ENCODE data around the gene PXDN. TPM values are rescaled to one million over a fixed set of nuclear protein-coding genes. Genes with fewer than 3 reads are reported as not detected.

PXDN gene
- polyA plus RNA-seq, 6 donors from 2014 or later: 1.3 TPM; not detected in 4

DNA sequence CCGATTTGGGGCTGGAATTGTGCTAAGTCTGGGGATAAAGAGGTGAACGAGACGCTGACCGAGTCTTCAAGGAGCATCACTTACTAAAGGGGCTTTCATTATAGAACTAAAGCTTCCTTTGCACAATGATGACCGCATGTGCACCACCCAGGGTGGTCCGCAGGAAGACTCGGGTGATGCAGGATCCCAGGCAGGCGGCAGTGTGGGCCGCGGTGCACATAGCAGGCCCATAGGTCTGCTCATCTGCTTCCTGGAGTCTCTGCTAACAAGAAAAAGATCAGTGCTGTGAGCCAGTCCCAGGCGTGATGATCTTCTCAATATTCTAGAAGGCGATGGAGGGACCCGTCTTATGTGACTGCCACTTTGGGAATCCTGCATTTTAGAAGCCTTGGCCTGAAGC, 122.8 kb downstream of the PXDN start:
- peaks cover 4 to 15% (median 6%) of the 10 kb centered on the region in 7 donors for H3K9me3 Mint-ChIP-seq
- peaks cover 0 to 21% (median 14%) of the 10 kb centered on the region in 3 donors for H3K27me3 Mint-ChIP-seq
- DNase-seq (no peak), ATAC-seq (ENCODE audit: low read depth in 2 of 2) (no peak)
- H3K4me3 Mint-ChIP-seq: no peak overlapping the region
- H3K36me3 Mint-ChIP-seq: no peaks in the 10 kb centered on the region
- H3K4me1 Mint-ChIP-seq: peaks cover 17 to 27% (median 26%) of the 10 kb centered on the region in 3 donors
- no peak overlapping the region for H3K27ac Mint-ChIP-seq

DNA sequence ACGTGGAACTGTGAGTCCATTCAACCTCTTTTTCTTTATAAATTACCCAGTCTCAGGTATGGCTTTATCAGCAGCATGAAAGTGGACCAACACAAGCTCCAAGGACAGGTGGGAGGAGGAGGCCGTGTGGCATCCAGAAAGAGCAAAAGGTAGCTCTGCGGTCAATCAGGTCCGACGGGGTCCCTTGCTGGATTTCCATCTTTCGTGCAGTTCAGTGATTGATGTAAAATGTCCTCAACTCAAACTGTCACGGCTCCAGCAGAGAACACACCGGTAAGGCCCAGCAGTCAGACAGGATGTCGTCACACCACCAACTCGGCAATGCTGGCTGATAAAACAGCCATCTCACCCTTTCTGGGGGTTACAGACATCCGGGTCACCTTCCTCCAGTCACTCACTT, 123.3 kb downstream of the PXDN start:
- H3K9me3 Mint-ChIP-seq: peaks cover 4 to 15% (median 6%) of the 10 kb centered on the region in 7 donors
- ATAC-seq (ENCODE audit: low read depth in 2 of 2) (no peak), DNase-seq (no peak)
- H3K4me3 Mint-ChIP-seq: no peak overlapping the region
- no peaks in the 10 kb centered on the region for H3K36me3 Mint-ChIP-seq
- H3K27me3 Mint-ChIP-seq: peaks cover 0 to 19% (median 11%) of the 10 kb centered on the region in 3 donors
- H3K27ac Mint-ChIP-seq: peak overlapping the region in 1 of 6 donors; percentile 8
- peaks cover 20 to 29% (median 29%) of the 10 kb centered on the region in 3 donors for H3K4me1 Mint-ChIP-seq

DNA sequence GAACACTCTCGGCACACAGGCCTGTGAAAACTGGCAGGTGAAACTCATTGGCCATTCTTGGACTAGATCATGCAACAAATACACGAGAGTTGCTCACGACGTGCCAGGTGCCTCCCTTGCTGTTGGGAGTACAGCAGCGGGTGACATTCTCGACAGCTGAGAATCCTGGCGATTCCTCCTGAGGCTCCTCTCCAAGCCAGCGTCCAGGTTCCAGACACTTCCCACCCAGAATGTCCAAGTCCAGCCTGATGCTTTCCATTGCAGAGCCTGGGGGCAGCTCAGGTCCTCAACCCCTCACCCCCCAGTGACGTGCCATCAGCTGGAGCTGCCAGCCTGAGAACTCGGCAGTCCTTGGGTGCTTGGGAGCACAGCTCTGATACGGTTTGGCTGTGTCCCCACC, 124.2 kb downstream of the PXDN start:
- no peak for DNase-seq
- no peak for ATAC-seq (ENCODE audit: low read depth in 2 of 2)

DNA sequence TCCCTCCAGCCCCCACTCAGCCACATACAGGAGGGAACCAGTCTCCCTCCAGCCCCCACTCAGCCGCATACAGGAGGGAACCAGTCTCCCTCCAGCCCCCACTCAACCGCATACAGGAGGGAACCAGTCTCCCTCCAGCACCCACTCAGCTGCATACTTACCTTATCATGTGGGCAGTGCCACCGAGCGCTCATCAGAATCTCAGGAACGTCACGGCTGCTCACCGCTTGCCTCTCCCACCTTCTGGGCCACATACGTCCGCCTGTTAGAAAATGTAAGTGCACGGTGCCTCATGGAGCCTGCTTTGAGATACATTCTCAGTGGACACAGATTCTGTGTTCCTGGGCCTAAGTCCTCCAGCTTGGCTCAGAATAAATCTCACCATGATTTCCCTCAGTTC, 124.8 kb downstream of the PXDN start:
- peak overlapping the region in 1 of 6 donors; percentile 77 for H3K27ac Mint-ChIP-seq
- no peak overlapping the region for H3K4me3 Mint-ChIP-seq
- H3K27me3 Mint-ChIP-seq: peaks cover 0 to 8% (median 5%) of the 10 kb centered on the region in 3 donors
- H3K36me3 Mint-ChIP-seq: no peaks in the 10 kb centered on the region
- no peak for DNase-seq
- peaks cover 4 to 16% (median 8%) of the 10 kb centered on the region in 7 donors for H3K9me3 Mint-ChIP-seq
- no peak for ATAC-seq (ENCODE audit: low read depth in 2 of 2)
- H3K4me1 Mint-ChIP-seq: peaks cover 34 to 44% (median 38%) of the 10 kb centered on the region in 3 donors

More for the DNA sequence above, 124.2 kb downstream of the PXDN start:
- H3K9me3 Mint-ChIP-seq: peaks cover 4 to 15% (median 6%) of the 10 kb centered on the region in 7 donors
- peaks cover 30 to 39% (median 36%) of the 10 kb centered on the region in 3 donors for H3K4me1 Mint-ChIP-seq
- H3K4me3 Mint-ChIP-seq: no peak overlapping the region
- peaks cover 0 to 9% (median 5%) of the 10 kb centered on the region in 3 donors for H3K27me3 Mint-ChIP-seq
- no peaks in the 10 kb centered on the region for H3K36me3 Mint-ChIP-seq
- peak overlapping the region in 1 of 6 donors; percentile 47 for H3K27ac Mint-ChIP-seq

DNA sequence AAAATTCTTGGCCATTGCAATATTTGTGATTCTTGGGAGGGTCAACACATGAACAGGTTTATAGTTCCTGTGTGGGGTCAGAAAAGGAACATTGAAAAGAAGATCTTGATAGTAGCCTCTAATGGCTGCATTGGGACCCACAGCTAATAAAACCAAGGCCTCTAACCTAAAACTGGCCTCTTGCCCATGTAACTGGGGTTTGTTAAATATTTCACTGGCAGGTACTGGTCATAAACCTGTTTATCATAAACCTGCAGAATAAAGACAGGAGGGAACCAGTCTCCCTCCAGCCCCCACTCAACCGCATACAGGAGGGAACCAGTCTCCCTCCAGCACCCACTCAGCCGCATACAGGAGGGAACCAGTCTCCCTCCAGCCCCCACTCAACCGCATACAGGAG, 125.3 kb downstream of the PXDN start:
- Mint-ChIP-seq H3K36me3 (no peaks in the 10 kb centered on the region), H3K27ac (peak overlapping the region in 1 of 6 donors; percentile 13), H3K4me3 (no peak overlapping the region), H3K27me3 (peaks cover 0 to 8% (median 5%) of the 10 kb centered on the region in 3 donors), H3K4me1 (peaks cover 38 to 48% (median 43%) of the 10 kb centered on the region in 3 donors), H3K9me3 (peaks cover 4 to 16% (median 8%) of the 10 kb centered on the region in 7 donors)
- no peak for DNase-seq
- no peak for ATAC-seq (ENCODE audit: low read depth in 2 of 2)

DNA sequence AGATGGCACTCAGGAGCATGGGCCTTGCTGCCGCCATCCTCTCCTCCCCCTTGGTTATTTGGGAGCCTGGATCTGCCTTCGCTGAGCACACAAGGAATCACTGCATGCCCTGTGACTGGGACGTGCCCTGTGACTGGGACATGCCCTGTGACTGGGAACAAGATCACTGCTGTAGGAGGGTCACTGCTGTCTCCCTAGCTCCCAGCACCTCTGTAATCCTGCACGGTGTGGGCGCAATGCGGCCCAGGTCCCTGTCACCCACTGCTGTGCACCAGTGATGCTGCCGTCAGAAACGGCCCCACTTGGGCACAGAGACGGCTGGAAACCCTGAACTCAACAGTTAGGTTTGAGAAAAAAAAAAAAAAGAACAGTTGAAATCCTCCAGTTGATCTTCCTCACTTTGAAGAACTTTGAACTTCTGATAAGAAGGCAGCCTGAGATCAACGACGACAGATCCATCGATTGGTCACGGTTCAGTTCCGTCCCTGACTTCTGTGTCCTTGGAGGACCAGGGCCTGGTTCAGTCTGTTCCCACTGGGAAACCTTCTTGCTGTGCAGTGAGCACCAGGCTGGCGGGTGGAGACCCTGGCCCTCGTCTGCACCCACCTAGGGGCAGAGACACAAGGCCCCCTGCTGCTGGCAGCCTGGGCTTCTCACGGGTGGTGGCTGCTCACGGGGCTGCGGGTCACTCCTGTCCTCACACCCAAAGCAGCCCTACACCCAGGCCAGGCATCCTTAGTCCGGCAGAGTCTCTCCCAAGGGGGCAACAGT, 125.9 kb downstream of the PXDN start:
- ATAC-seq (ENCODE audit: low read depth in 2 of 2) (no peak), DNase-seq (no peak)
- H3K9me3 Mint-ChIP-seq: peaks cover 4 to 16% (median 8%) of the 10 kb centered on the region in 7 donors
- H3K27me3 Mint-ChIP-seq: peaks cover 0 to 6% (median 5%) of the 10 kb centered on the region in 3 donors
- H3K27ac Mint-ChIP-seq: peak overlapping the region in 1 of 6 donors; percentile 13
- H3K4me1 Mint-ChIP-seq: peaks cover 42 to 54% (median 49%) of the 10 kb centered on the region in 3 donors
- no peaks in the 10 kb centered on the region for H3K36me3 Mint-ChIP-seq
- H3K4me3 Mint-ChIP-seq: peak overlapping the region in 2 of 8 donors; percentile 17 to 32

DNA sequence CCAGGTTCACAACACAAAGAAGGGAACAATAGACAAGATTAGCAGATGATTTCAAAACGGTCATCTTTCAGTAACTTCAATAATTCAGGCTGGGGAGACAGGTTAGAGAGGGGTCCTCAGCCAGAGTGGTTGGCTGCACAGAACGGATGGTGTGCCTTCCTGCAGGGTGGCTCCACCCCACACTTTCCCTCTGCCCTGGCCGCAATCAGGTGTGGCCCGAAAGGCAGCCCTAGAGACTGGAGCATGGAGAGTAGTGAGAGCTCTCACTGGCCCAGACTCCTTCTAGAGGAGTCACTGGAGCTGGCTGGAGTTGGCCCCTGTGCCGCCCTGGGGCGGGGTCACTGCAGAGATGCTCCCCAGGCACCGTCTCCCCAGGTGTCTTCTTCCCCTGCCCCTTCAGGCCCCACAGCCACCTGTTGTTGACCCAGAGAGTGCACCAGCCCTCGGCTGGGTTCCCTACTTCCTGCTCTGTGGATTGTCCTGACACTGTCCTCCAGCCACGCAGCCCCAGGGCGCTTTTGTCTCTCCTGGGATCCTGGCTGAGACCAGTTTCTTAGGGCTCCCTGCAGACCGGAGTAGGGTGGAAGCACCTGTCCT, 126.8 kb downstream of the PXDN start:
- no peak for DNase-seq
- H3K4me1 Mint-ChIP-seq: peaks cover 40 to 63% (median 57%) of the 10 kb centered on the region in 3 donors
- peak overlapping the region in 2 of 6 donors; percentile 45 to 70 for H3K27ac Mint-ChIP-seq
- H3K27me3 Mint-ChIP-seq: peaks cover 0 to 3% (median 0%) of the 10 kb centered on the region in 3 donors
- ATAC-seq (ENCODE audit: low read depth in 2 of 2): no peak
- peaks cover 0 to 16% (median 8%) of the 10 kb centered on the region in 7 donors for H3K9me3 Mint-ChIP-seq
- H3K4me3 Mint-ChIP-seq: peak overlapping the region in 1 of 8 donors; percentile 61
- H3K36me3 Mint-ChIP-seq: no peaks in the 10 kb centered on the region

DNA sequence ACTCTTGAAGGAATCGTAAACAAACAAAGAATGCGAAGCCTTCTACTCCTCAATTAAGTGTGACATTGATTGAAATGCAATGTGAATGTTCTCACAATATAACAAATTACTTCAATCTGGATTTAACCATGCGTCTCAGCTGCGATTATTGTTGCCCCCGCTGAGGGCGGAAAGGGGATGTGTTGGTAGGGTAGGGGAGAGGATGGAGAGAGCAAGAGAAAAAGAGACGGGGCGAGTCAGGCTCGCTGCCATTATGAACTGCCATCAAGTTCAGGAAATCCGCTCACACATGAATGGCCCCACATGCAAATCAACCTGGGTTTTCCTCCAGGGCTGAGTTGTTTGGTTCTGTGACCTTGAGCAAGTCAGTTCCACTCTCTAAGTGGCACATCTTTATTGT, 129.8 kb downstream of the PXDN start:
- H3K9me3 Mint-ChIP-seq: peaks cover 0 to 5% (median 0%) of the 10 kb centered on the region in 7 donors
- H3K27me3 Mint-ChIP-seq: peaks cover 0 to 8% (median 0%) of the 10 kb centered on the region in 3 donors
- DNase-seq (peak; percentile 75), ATAC-seq (ENCODE audit: low read depth in 2 of 2) (peak; percentile 96)
- H3K4me1 Mint-ChIP-seq: peaks cover 56 to 76% (median 73%) of the 10 kb centered on the region in 3 donors
- H3K4me3 Mint-ChIP-seq: peak overlapping the region in 7 of 8 donors; percentile 61 to 89 (median 76)
- H3K27ac Mint-ChIP-seq: peak overlapping the region; percentile 8 to 91 (median 60)
- no peaks in the 10 kb centered on the region for H3K36me3 Mint-ChIP-seq

DNA sequence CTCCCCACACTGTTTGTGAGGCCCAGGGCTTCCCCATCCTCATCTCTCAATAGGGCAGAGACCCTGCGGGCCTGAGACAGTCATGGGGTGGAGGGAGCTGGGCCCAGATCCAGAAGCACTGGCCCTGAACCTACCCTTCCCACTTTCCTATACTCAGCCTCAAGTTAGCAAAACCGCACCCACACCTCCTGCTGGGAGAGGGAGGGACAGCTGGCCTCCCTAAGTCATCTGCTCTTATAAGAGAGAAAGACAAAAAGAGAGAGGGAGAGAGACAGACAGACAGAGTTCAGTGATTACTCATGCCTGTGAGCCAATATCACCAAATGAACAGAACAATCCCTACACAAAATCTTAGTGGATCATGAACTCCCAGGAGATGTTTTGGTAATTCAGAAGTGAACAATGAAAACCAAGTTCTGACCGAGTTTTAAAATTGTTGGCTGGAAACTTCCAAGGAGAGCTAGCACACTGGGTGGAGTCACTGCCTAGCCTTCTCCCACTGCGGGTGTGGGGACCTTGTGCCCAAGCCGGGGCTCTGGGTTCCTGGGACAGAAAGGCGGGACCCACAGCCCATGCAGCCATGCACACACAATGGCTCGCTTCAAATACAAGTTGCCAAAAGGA, 130.5 kb downstream of the PXDN start:
- no peak for DNase-seq
- peaks cover 0 to 5% (median 0%) of the 10 kb centered on the region in 7 donors for H3K9me3 Mint-ChIP-seq
- peak overlapping the region in 4 of 6 donors; percentile 49 to 81 (median 70) for H3K27ac Mint-ChIP-seq
- peaks cover 0 to 8% (median 0%) of the 10 kb centered on the region in 3 donors for H3K27me3 Mint-ChIP-seq
- H3K36me3 Mint-ChIP-seq: no peaks in the 10 kb centered on the region
- no peak for ATAC-seq (ENCODE audit: low read depth in 2 of 2)
- peak overlapping the region in 5 of 8 donors; percentile 47 to 75 (median 69) for H3K4me3 Mint-ChIP-seq
- peaks cover 61 to 82% (median 80%) of the 10 kb centered on the region in 3 donors for H3K4me1 Mint-ChIP-seq

DNA sequence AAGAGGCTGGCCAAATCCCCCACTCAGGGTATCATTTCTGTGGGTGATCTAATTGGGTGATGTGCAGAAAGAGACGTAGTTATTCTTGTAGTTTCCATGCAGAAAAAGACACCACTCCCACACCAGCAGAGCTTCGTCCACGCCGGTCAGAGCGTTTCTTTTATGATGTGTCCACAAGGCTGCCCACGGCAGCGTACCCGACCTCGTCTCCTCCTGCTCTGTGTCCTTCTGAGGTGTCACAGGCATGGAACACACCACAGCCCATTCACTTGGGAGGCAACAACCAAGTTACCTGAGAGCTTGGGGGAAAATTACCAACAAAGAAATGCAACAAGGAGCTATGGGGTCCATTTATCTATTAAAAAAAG, 131.3 kb downstream of the PXDN start:
- Mint-ChIP-seq H3K27ac (peak overlapping the region in 1 of 6 donors; percentile 12), H3K9me3 (peaks cover 0 to 5% (median 0%) of the 10 kb centered on the region in 7 donors), H3K4me1 (peaks cover 59 to 81% (median 79%) of the 10 kb centered on the region in 3 donors), H3K27me3 (peaks cover 0 to 8% (median 0%) of the 10 kb centered on the region in 3 donors), H3K4me3 (no peak overlapping the region), H3K36me3 (no peaks in the 10 kb centered on the region)
- ATAC-seq (ENCODE audit: low read depth in 2 of 2): no peak
- no peak for DNase-seq

DNA sequence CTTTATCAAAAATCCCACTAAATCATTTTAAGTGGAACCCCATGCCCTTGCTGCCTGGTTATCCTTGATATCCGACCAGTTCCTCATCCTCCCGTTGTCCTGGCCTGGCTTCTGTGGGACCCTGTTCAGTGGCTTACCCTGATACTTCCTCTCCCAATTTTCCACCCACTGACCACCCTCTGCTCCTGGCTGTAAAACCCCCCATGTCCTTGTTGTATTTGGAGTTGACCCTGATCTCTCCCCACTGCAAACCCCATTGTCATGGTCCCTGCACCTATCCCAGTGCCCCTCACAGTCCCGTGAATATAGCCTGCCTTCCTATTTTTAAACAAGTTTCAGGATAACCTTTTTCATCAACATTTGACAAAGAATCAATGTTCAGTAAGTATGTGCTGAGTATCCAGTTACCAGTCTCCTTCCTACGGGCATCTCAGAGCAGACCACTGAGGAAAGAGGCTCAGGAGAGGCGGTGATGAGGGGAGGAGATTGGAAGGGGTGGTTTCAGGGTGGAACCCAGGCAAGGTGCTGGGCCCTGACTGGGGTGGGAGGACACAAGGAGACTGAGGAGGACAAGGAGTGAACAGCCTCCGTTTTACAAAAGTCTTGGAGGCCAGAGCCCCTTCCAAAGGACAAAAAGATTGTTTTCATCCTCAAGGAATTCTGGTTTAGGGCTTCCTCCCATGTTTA, 131.8 kb downstream of the PXDN start:
- H3K4me1 Mint-ChIP-seq: peaks cover 55 to 76% (median 75%) of the 10 kb centered on the region in 3 donors
- DNase-seq: no peak
- peaks cover 0 to 5% (median 0%) of the 10 kb centered on the region in 7 donors for H3K9me3 Mint-ChIP-seq
- H3K27ac Mint-ChIP-seq: peak overlapping the region in 3 of 6 donors; percentile 12 to 77 (median 53)
- H3K36me3 Mint-ChIP-seq: no peaks in the 10 kb centered on the region
- H3K27me3 Mint-ChIP-seq: peaks cover 0 to 8% (median 0%) of the 10 kb centered on the region in 3 donors
- no peak for ATAC-seq (ENCODE audit: low read depth in 2 of 2)
- H3K4me3 Mint-ChIP-seq: peak overlapping the region in 1 of 8 donors; percentile 53

DNA sequence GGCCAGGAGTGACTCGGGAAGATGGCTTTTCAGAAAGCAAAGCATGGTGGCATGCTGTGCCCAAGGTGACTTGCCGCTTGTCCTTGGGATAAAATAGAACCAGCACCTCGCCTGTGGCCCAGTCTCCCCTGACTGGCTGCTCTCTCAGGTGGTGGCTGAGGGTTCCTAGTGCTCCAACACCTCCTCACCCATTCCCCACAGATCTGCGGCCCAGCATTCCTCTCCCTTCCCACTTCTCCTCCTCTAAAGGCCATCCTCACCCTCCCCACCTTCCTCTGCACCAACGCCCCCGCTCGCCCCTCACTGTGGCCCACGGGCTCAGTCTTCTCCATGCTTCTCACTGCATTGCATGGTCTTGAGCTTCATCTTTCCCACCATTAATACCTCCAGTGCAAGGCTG, 132.4 kb downstream of the PXDN start:
- peak overlapping the region in 2 of 6 donors; percentile 12 to 48 for H3K27ac Mint-ChIP-seq
- no peak for DNase-seq

More for the DNA sequence above, 132.4 kb downstream of the PXDN start:
- H3K36me3 Mint-ChIP-seq: no peaks in the 10 kb centered on the region
- peaks cover 55 to 74% (median 69%) of the 10 kb centered on the region in 3 donors for H3K4me1 Mint-ChIP-seq
- H3K4me3 Mint-ChIP-seq: peak overlapping the region in 2 of 8 donors; percentile 24 to 50
- ATAC-seq (ENCODE audit: low read depth in 2 of 2): no peak
- peaks cover 0 to 5% (median 0%) of the 10 kb centered on the region in 7 donors for H3K9me3 Mint-ChIP-seq
- peaks cover 0 to 8% (median 3%) of the 10 kb centered on the region in 3 donors for H3K27me3 Mint-ChIP-seq
